Cardiac muscle cell (in vitro differentiated cells and primary cell): ENCODE results near the gene TRIM24. TPM values are rescaled to one million over a fixed set of nuclear protein-coding genes. Genes with fewer than 3 reads are reported as not detected.

ENCODE experiments used
- DNase-seq, 2 donors: peaks; one replicate each; pipeline versions ENCODE4 v3.0.0 to v3.0.0-alpha.2; 2010 to 2017; ENCODE audit warnings: low read depth in 1 of 2, low spot score in 1 of 2
- H3K27ac ChIP-seq: fragments of 200-600 bp; sonication (generic); 2 replicates; pipeline ENCODE4 v1.5.1; 2016
- H3K27me3 ChIP-seq: fragments of 200-600 bp; sonication (generic); 2 replicates; pipeline ENCODE4 v1.6.0; 2016; ENCODE audit warnings: control low read depth
- H3K36me3 ChIP-seq: fragments of 200-600 bp; sonication (generic); 2 replicates; pipeline ENCODE4 v1.5.1; 2016; ENCODE audit warnings: control low read depth
- H3K4me1 ChIP-seq: fragments of 200-600 bp; sonication (generic); 2 replicates; pipeline ENCODE4 v1.8.1; 2017; ENCODE audit warnings: low read depth, mild to moderate bottlenecking, mixed run types
- H3K4me3 ChIP-seq: fragments of 200-600 bp; sonication (generic); 2 replicates; pipeline ENCODE4 v1.5.1; 2016; ENCODE audit warnings: mild to moderate bottlenecking
- H3K9me3 ChIP-seq: fragments of 200-600 bp; sonication (generic); 2 replicates; pipeline ENCODE4 v1.5.1; 2017; ENCODE audit warnings: low read depth, mild to moderate bottlenecking, control low read depth
- polyA plus RNA-seq: library from polyadenylated mRNA; unstranded; fragments of >200 nt; fragmentation: Nextera tagmentation; extraction: Ambion mirVana; gene quantifications from 2 replicates; pipeline ENCODE4 v1.2.1, GENCODE V29; 2016
- total RNA-seq: library from RNA; depleted of rRNA; stranded (reverse); fragments of >200 nt; gene quantifications from 2 replicates; pipeline ENCODE4 v1.2.3, GENCODE V29; 2016
- TF ChIP-seq, protein P1 (sequence below): IDR thresholded peaks from 2 replicates; pipeline ENCODE4 v1.5.1; 2012; ENCODE audit warnings: low read depth, mild to moderate bottlenecking, low read length

Gene TRIM24
- total and polyA plus RNA-seq, 2 experiments from 2014 or later: 99.2 to 113 TPM

DNA sequence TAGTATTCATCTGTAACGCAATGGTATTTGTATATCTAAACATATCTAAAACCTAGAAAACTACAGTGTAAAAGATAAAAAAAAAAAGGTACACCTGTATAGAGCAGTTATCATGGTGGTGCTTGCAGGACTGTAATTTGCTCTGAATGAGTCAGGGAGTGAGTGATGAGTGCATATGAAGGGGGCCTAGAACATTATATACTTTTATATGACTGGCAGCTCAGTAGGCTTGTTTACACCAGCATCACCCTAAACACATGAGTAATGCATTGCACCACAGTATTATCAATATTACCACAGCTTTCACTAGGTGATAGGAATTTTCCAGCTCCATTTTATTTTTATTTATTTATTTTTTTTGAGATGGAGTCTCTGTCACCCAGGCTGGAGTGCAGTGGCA is 40.8 kb downstream of the TRIM24 start:
- Histone ChIP-seq H3K9me3 (no peaks in the 10 kb centered on the region), H3K4me1 (no peaks in the 10 kb centered on the region), H3K4me3 (no peak overlapping the region), H3K27me3 (no peaks in the 10 kb centered on the region), H3K27ac (no peak overlapping the region), H3K36me3 (peaks cover 8% of the 10 kb centered on the region)
- no peak for DNase-seq
- TF ChIP-seq, protein P1, sequence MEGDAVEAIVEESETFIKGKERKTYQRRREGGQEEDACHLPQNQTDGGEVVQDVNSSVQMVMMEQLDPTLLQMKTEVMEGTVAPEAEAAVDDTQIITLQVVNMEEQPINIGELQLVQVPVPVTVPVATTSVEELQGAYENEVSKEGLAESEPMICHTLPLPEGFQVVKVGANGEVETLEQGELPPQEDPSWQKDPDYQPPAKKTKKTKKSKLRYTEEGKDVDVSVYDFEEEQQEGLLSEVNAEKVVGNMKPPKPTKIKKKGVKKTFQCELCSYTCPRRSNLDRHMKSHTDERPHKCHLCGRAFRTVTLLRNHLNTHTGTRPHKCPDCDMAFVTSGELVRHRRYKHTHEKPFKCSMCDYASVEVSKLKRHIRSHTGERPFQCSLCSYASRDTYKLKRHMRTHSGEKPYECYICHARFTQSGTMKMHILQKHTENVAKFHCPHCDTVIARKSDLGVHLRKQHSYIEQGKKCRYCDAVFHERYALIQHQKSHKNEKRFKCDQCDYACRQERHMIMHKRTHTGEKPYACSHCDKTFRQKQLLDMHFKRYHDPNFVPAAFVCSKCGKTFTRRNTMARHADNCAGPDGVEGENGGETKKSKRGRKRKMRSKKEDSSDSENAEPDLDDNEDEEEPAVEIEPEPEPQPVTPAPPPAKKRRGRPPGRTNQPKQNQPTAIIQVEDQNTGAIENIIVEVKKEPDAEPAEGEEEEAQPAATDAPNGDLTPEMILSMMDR: no peak

DNA sequence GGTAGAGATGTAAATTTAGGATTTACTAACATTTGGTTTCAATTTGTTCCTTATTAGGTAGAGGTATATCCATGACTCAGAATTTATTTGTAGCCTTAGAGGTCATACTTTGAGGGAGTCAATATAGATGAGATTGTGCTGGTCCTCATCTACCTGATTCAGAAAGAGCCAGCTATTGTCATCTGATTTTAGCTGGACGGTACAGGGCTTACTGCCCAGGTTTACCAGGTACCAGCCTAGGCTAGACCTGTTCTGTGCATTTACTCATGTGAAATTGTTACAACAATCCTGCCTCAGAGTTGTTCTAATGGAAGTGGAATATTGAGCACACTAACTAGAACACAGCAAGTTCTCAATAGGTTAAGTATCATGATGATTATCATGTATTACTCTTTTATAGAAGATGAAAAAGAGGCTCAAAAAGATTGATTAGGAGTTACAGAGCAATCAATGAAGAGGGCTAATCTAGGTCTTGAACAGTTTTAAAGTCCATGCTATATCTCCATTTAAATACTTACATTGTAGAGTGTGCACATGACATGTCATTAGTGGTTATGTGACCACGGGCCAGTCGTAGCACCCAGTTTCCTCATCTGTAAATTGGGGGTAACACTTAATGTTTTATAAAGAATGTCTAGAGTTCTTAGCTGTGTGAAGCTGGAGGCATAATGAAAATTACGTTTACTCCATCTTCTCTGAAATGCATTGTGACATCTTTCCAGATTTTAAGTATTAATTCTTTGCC is 42.1 kb downstream of the TRIM24 start:
- no peaks in the 10 kb centered on the region for H3K27me3 ChIP-seq

DNA sequence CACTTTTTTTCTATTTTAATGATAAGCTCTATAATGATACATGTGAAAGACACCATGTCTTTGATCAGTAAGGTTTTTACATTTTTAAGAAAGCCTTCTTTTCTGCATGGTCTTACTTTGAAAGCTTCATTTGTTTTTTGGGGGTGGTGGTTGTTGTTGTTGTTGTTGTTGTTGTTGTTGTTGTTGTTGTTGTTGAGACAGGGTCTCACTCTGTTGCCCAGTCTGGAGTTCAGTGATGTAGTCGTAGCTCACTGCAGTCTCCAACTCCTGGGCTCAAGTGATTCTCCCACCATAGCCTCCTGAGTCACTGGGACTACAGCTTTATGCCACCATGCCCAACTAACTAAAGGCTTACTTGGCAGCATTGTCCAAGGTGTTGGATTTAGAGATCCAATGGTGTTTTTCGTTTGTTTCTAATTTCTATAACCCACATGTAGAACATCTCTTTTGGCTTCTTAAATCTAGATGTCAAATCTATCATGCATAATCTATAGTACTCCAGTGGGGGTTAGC is 45.4 kb downstream of the TRIM24 start:
- peak overlapping the region; percentile 65 for H3K27ac ChIP-seq
- H3K4me3 ChIP-seq: no peak overlapping the region
- no peak for DNase-seq
- H3K36me3 ChIP-seq: peaks cover 22% of the 10 kb centered on the region
- H3K27me3 ChIP-seq: no peaks in the 10 kb centered on the region
- H3K9me3 ChIP-seq: no peaks in the 10 kb centered on the region
- H3K4me1 ChIP-seq: no peaks in the 10 kb centered on the region
- TF ChIP-seq, protein P1: no peak

More for the DNA sequence above, 42.1 kb downstream of the TRIM24 start:
- Histone ChIP-seq H3K36me3 (peaks cover 14% of the 10 kb centered on the region), H3K4me3 (no peak overlapping the region), H3K4me1 (no peaks in the 10 kb centered on the region), H3K9me3 (no peaks in the 10 kb centered on the region), H3K27ac (peak overlapping the region; percentile 72)
- TF ChIP-seq, protein P1: no peak
- DNase-seq: no peak

DNA sequence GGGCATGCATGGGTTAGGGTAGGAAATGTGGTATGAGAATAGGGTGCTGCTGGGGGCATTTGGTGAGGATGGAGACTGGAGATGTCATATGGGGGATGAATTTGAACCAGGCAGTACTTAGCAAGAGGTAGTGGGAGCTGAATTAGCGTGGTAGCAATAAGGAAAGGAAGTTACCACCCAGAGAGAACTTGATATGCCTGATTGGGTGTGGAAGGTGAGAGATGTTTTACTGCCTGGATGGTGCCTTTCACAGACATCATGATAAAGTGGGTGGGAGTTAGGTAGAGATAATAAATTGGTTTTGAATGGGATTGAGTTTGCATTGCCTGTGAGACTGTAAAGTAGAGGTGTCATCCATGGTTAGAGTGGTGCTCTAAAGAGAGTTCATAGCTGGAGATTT is 46.7 kb downstream of the TRIM24 start:
- peak overlapping the region; percentile 65 for H3K27ac ChIP-seq
- no peak for DNase-seq
- H3K4me3 ChIP-seq: no peak overlapping the region
- peaks cover 30% of the 10 kb centered on the region for H3K36me3 ChIP-seq
- H3K4me1 ChIP-seq: no peaks in the 10 kb centered on the region
- TF ChIP-seq, protein P1: no peak
- H3K27me3 ChIP-seq: no peaks in the 10 kb centered on the region
- no peaks in the 10 kb centered on the region for H3K9me3 ChIP-seq

DNA sequence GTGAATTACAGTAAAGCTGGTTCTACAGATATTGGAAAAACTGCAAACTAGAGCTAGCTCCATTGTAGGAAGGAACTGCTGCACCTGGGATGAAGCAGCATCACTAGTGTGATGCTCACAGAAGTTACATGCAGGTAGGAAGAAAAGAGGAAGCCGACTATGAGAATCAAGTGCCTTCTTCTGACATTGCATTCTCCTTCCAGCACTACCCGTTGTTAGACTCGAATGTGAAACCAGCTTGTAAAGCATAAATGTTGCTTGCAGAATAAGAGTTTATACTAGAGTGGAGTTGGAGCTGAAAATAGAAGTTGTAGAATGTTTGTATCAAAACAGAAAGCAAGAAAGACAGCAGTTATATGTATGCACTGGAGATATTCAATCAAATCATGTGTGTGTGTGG is 49.9 kb downstream of the TRIM24 start:
- no peak for DNase-seq
- TF ChIP-seq, protein P1: no peak
- no peaks in the 10 kb centered on the region for H3K9me3 ChIP-seq
- H3K27ac ChIP-seq: peak overlapping the region; percentile 18
- no peaks in the 10 kb centered on the region for H3K4me1 ChIP-seq
- no peak overlapping the region for H3K4me3 ChIP-seq
- H3K36me3 ChIP-seq: peaks cover 29% of the 10 kb centered on the region
- H3K27me3 ChIP-seq: no peaks in the 10 kb centered on the region
